Transverse colon (tissue), 4 donors: ENCODE results near the gene AQP12A. TPM values are rescaled to one million over a fixed set of nuclear protein-coding genes. Genes with fewer than 3 reads are reported as not detected.
"Not testable (repeated sequence)": the region's sequence is repeated elsewhere in the genome, so short reads cannot be mapped to it uniquely, and the experiment has no call there.

Experiments used
- DNase-seq: peaks from one replicate; pipeline ENCODE4 v3.0.0-alpha.2; 2019
- H3K27ac ChIP-seq, 4 donors: fragments of 200-600 bp; sonication (generic); 2 replicates each; pipeline ENCODE4 v1.5.1; 2016 to 2018; ENCODE audit warnings: inconsistent platforms in 4 of 4
- H3K27me3 ChIP-seq: fragments of 200-600 bp; sonication (generic); 2 replicates; pipeline ENCODE4 v1.5.1; 2017; ENCODE audit warnings: inconsistent platforms
- H3K36me3 ChIP-seq, 4 donors: fragments of 200-600 bp; sonication (generic); 2 replicates each; pipeline ENCODE4 v1.5.1; 2017 to 2019; ENCODE audit warnings: inconsistent platforms in 4 of 4
- H3K4me1 ChIP-seq, 4 donors: fragments of 200-600 bp; sonication (generic); 2 replicates each; pipeline ENCODE4 v1.5.1; 2017 to 2020; ENCODE audit warnings: inconsistent platforms in 4 of 4
- H3K4me3 ChIP-seq, 4 donors: fragments of 200-600 bp; sonication (generic); 1 replicate in 1 of 4; 2 replicates in 3 of 4; pipeline versions ENCODE4 v1.5.1 to v1.6.1; 2017 to 2019; ENCODE audit warnings: inconsistent platforms in 4 of 4
- H3K9me3 ChIP-seq, 2 donors: fragments of 200-600 bp; sonication (generic); 2 replicates each; pipeline ENCODE4 v1.5.1; 2017 to 2019; ENCODE audit warnings: inconsistent platforms in 2 of 2
- CTCF ChIP-seq, 5 experiments: fragments of 200-600 bp in 3 of 5; fragments of 450-650 bp in 2 of 5; sonication (generic) in 3 of 5; IDR thresholded peaks; 1 replicate in 2 of 5; 2 replicates in 3 of 5; pipeline ENCODE4 v1.5.1; 2016 to 2017; ENCODE audit warnings: antibody characterized with exemption in 5 of 5, inconsistent platforms in 3 of 5, mild to moderate bottlenecking in 2 of 5, moderate library complexity in 1 of 5
- EP300 ChIP-seq: sonication (generic); formaldehyde crosslinking; IDR thresholded peaks from one replicate; pipeline ENCODE4 v1.6.1; 2017; ENCODE audit warnings: antibody characterized with exemption, low read depth
- POLR2A ChIP-seq: fragments of 450-650 bp; IDR thresholded peaks from one replicate; pipeline ENCODE4 v1.6.1; 2016; ENCODE audit warnings: antibody characterized with exemption, mild to moderate bottlenecking, moderate library complexity
- POLR2AphosphoS5 ChIP-seq, 3 donors: sonication (generic); formaldehyde crosslinking; IDR thresholded peaks; one replicate each; pipeline ENCODE4 v1.6.1; 2016; ENCODE audit warnings: antibody characterized with exemption in 3 of 3
- WGBS, 2 donors: methylation state at CpG; one replicate each; pipeline ENCODE4 v1.1.5; 2018; ENCODE audit warnings: low coverage in 1 of 2; 5-methylcytosine and 5-hydroxymethylcytosine counted together
- in situ Hi-C, 4 donors: fragments of 200-750 bp; cut with MboI; loops; one replicate each; pipeline versions ENCODE4 v1.15.0 to v1.15.1; 2017; ENCODE audit warnings: low sequenced_read_pairs in 3 of 4, low pct_ligation_motif_present in 1 of 4, low pct_unique_long_range_greater_than_20kb in 1 of 4
- intact Hi-C: fragments of 100-400 bp; cut with DNase I; formaldehyde crosslinking; loops from one replicate; pipeline ENCODE4 v1.15.1; 2023; ENCODE audit warnings: low total_unique reads
- total RNA-seq, 4 donors: library from RNA; depleted of rRNA; stranded (reverse); fragments of >200 nt; gene quantifications; one replicate each; pipeline ENCODE4 v1.1.0, GENCODE V29; 2016

The AQP12A gene
- total RNA-seq, 4 donors from 2014 or later = not detected

GRCh38 chr2:240687741-240688552, 3.7 kb upstream of the AQP12A start:
- Histone ChIP-seq H3K27ac (no peak overlapping the region), H3K4me3 (no peak overlapping the region), H3K4me1 (peaks cover 0 to 26% (median 9%) of the 10 kb centered on the region in 4 donors), H3K36me3 (no peaks in the 10 kb centered on the region), H3K27me3 (no peaks in the 10 kb centered on the region), H3K9me3 (no peaks in the 10 kb centered on the region)
- TF ChIP-seq EP300 = no peak
- TF ChIP-seq POLR2A = no peak
- TF ChIP-seq POLR2AphosphoS5 (IDR thresholded peaks at IDR 0.05) = no peak
- no peak for TF ChIP-seq CTCF (IDR thresholded peaks at IDR 0.05)
- in situ Hi-C loops (no loop called here), intact Hi-C loops (no loop called here)
- DNase-seq = no peak
- 78% methylated on average over 11 of the region's 14 CpGs; no CpG with 5 or more reads in 1 of the 2 donors for whole genome bisulfite sequencing, 2 donors

GRCh38 chr2:240688553-240688919, 3.1 kb upstream of the AQP12A start:
- TF ChIP-seq POLR2AphosphoS5 (IDR thresholded peaks at IDR 0.05) = no peak
- TF ChIP-seq CTCF (IDR thresholded peaks at IDR 0.05) = no peak
- TF ChIP-seq EP300 = no peak
- TF ChIP-seq POLR2A = no peak
- in situ Hi-C loops = no loop called here
- no peak overlapping the region for H3K27ac ChIP-seq

GRCh38 chr2:240689975-240690374, 1.7 kb upstream of the AQP12A start:
- Histone ChIP-seq H3K4me3 (no peak overlapping the region), H3K27me3 (no peaks in the 10 kb centered on the region), H3K27ac (peak overlapping the region in 2 of 4 donors; percentile 61 to 64), H3K9me3 (no peaks in the 10 kb centered on the region), H3K36me3 (no peaks in the 10 kb centered on the region), H3K4me1 (peaks cover 0 to 20% (median 7%) of the 10 kb centered on the region in 4 donors)
- no peak for DNase-seq
- intact Hi-C loops = no loop called here
- in situ Hi-C loops = no loop called here
- 100% methylated on average over 4 of the region's 11 CpGs; no CpG with 5 or more reads in 1 of the 2 donors for WGBS, 2 donors
- TF ChIP-seq POLR2AphosphoS5 (IDR thresholded peaks at IDR 0.05) (no peak), CTCF (IDR thresholded peaks at IDR 0.05) (no peak), EP300 (no peak), POLR2A (no peak)

More at GRCh38 chr2:240688553-240688919, 3.1 kb upstream of the AQP12A start:
- no peaks in the 10 kb centered on the region for H3K36me3 ChIP-seq
- intact Hi-C loops = no loop called here
- 91% methylated on average over 9 of the region's 9 CpGs; no CpG with 5 or more reads in 1 of the 2 donors for WGBS, 2 donors
- H3K27me3 ChIP-seq = no peaks in the 10 kb centered on the region
- peaks cover 0 to 26% (median 9%) of the 10 kb centered on the region in 4 donors for H3K4me1 ChIP-seq
- H3K4me3 ChIP-seq = no peak overlapping the region
- no peak for DNase-seq
- no peaks in the 10 kb centered on the region for H3K9me3 ChIP-seq

GRCh38 chr2:240690421-240691074, 1.1 kb upstream of the AQP12A start:
- 30 to 41% methylated on average over 3 to 6 of the region's 18 CpGs for WGBS, 2 donors
- H3K4me1 ChIP-seq = peaks cover 0 to 20% (median 7%) of the 10 kb centered on the region in 4 donors
- H3K27ac ChIP-seq = peak overlapping the region in 3 of 4 donors; percentile 41 to 64 (median 61)
- in situ Hi-C loops, H3K9me3 ChIP-seq, H3K27me3 ChIP-seq, DNase-seq, intact Hi-C loops, H3K36me3 ChIP-seq: not testable (repeated sequence)
- H3K4me3 ChIP-seq = peak overlapping the region in 2 of 4 donors; percentile 17 to 35

GRCh38 chr2:240691075-240691427, 615 bp upstream of the AQP12A start:
- H3K27me3 ChIP-seq, H3K27ac ChIP-seq, in situ Hi-C loops, H3K4me3 ChIP-seq, intact Hi-C loops, H3K36me3 ChIP-seq, H3K9me3 ChIP-seq: not testable (repeated sequence)
- H3K4me1 ChIP-seq = peaks cover 0 to 16% (median 4%) of the 10 kb centered on the region in 4 donors
- 0% methylated on average over 1 of the region's 2 CpGs; no CpG with 5 or more reads in 1 of the 2 donors for WGBS, 2 donors
- DNase-seq = peak; percentile 7

- H3K4me3 ChIP-seq, intact Hi-C loops, in situ Hi-C loops, H3K27ac ChIP-seq, H3K4me1 ChIP-seq, H3K27me3 ChIP-seq, H3K9me3 ChIP-seq, H3K36me3 ChIP-seq: not testable (repeated sequence)
- 76% methylated on average over 4 of the region's 34 CpGs; no CpG with 5 or more reads in 1 of the 2 donors for WGBS, 2 donors
- peak; percentile 5 for DNase-seq
Measured at GRCh38 chr2:240692583-240693561, 1.2 kb downstream of the AQP12A start.

- no CpG with 5 or more reads among the region's 12 CpGs for WGBS, 2 donors
- DNase-seq, H3K27ac ChIP-seq, H3K27me3 ChIP-seq, H3K4me1 ChIP-seq, H3K4me3 ChIP-seq, intact Hi-C loops, H3K9me3 ChIP-seq, H3K36me3 ChIP-seq, in situ Hi-C loops: not testable (repeated sequence)
Measured at GRCh38 chr2:240694304-240694703, 2.6 kb downstream of the AQP12A start.
